Dermis blood vessel endothelial cell (primary cell): Measurements from ENCODE around the gene BEGAIN. TPM values are rescaled to one million over a fixed set of nuclear protein-coding genes. Genes with fewer than 3 reads are reported as not detected.
"Not testable (repeated sequence)": the region's sequence is repeated elsewhere in the genome, so short reads cannot be mapped to it uniquely, and the experiment has no call there.

Experiments used
- DNase-seq: peaks from one replicate; pipeline ENCODE4 v3.0.0; 2010
- total RNA-seq: library from RNA; depleted of rRNA; stranded (reverse); fragments of >200 nt; gene quantifications from 2 replicates; pipeline ENCODE4 v1.2.3, GENCODE V29; 2014

BEGAIN gene
- total RNA-seq, 1 donor from 2014 or later: 0.17 TPM

DNA sequence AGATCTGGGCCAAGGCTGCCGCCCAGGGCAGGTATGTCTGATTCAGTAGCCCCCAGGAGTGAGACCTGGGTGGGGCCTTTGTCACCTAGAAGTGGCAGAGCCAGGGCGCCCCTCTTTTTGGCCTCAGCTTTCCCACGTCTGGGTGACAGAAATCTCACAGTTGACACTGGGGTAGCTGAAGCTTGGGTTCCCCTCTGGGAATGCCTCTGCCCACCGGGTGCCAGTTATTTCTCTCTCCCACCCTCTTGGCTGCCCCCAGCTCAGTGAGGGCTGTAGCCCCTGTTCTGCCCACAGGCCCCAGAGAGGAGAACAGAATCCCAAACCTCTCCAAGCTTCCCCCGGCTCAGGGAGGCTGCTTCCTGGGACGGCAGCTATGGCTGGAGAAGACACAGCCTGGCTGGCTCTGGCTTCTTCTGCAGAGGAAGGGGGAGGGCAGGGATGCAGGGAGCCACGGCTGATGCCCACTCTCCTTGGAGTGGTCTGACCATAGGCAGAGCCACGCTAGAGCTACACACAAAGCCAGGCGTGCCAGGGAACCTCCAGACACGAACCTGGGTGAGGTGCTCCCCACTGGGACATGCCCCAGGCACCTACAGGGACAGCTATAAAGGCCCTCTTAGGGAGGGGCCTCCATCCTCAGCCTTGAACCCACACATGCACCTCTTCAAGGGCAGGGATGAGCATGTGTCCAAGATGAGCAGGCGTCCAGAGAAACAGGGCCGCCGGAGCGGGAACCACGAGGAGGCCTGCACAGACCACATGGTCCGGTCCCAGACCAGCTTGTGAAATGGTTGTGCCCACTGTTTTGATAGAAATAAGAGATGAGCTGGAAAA lies 51.7 kb downstream of the BEGAIN start:
- DNase-seq: no peak

DNA sequence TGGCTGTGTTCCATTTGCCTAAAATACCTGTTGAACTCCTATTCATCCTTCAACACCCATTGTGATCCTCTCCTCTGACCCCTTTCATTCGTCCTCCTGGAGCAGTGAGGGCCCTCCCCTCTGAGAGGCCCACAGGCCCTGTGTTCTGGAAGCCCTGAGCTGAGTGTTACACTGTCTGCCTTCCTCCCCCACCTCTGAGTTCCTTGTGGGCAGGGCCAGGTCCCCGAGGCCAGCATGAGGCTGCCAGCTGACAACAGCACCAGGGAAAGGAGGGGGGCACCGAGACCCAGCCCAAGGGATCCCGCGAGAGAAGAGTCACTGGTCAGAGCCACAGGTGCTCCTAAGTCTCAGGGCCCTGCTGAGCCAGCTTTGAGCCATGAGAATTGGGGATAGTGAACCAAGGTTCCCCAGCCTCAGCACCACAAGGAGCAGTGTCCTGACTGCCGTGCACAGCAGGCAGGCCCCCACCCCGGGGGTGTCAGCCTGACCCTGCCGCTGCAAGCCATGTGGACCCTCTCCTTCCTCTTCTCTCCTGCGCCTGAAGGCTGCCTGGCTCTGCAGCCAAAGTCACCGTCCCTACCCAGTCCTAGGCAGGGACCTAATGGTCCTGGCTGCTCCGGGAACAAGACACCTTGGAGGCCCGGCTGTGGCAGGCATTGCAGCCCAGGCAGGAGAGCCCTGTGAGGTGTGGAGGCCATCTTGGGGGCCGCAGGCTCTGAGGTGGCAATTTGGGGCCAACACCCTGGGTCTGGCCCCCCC lies 52.5 kb downstream of the BEGAIN start:
- no peak for DNase-seq

GRCh38 chr14:100533656-100534485 lies 53.3 kb downstream of the BEGAIN start:
- no peak for DNase-seq

DNA sequence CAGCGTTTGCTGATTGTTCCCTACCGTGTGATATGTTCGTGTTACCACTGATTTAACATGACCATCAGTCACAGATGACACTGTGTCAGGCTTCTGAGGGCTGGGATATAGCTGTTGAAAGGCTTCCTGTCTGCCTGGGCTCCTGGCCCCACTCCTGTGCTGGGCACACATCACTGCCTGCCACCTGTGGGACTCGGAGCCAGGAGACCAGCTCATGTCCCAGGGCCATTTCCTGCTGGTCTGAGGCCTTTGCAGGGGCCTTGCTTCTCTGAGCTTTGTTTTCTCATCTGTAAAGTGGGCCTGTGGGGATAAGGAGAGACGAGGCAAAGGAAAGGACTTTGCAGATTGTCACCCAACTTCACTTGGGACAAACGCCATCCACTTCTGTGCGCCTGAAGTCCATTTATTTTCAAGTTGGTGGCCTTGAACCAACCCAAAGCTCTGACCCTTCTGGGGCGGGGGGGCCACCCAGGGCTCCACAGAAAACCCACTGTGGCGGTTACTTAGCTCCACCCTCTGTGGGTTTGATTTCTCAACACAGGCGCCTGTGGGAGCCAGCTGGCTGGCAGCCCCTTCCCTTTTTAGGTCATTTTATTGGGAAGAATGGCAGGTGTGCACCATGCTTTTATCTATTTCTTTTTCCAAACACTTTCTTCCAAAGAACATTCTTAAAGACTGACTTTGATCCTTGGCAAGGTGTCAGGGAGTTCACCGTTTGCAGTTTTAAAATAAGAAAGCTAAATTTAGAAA lies 54.1 kb downstream of the BEGAIN start:
- DNase-seq: no peak

DNA sequence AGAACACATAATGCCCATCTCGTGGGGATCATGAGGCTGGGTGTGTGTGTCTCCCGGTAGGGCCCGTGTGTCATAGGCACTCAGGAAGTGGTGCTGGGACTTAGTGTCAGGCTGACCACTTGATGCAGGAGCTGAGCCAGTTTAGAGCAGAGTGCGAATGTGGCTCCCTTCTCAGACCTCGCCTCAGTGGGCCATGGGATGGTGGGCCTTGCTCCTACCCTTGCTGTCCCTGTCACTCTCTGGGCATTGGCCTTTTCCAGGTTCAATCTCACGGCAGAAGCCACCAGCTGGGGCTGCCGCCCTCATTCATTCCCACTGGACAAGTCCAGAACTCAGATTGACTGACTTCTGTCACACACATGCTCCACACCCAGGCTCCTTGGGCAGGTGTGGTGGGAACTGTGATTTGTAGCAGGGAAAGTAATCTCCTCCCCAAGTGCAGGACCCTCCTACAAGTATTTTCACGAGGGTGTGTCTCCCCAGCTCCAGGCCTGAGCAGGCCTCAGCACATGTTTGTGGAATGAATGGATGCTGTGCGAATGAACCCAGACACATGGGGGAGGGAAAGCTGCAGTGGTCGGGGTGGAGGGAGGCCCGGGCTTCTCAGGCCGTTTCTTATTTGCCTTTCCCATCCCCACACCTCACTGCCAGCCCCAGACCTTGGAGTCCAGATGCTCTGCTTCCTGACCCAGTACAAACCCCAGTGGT lies 54.9 kb downstream of the BEGAIN start:
- no peak for DNase-seq

- no peak for DNase-seq
Observed at GRCh38 chr14:100531152-100532121, 55.8 kb downstream of the BEGAIN start.

DNA sequence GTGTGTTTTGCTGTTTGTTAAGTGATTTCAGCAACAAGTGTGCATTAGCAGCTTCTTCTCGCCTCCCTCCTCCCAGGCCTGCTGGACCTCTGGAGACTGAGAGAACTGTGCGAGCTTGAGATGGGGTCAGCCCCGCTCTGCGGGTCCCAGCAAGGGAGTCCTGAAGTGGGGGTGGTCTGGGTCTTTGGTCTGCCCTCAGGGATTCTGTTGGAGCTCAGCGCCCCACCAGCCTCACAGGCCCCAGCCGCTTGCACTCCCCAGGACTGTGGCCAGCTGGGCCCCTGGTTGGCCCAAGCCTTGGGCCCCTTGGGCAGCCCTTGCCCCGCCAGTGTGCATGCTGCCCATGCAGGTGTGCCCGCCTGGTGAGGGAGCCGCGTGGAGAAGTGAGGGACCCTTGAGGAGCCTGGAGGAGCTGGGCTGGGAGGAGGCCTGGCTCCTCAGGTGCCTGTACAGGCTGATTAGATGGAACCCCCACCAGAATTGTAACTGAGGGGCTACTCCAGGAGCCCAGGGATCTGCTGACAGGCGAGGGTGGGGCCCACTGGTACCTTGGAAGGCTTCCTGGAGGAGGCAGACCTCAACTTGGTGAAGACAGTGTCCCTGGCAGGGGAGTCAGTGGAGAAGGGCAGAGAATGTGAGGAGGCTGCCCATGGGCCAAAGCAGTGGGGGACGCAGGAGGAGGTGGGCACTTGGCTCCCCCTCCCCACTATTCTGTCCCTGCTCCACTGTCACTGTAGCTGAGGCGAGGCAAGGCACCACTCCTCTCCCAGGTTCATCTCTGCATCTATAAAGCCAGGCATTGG lies 56.7 kb downstream of the BEGAIN start:
- DNase-seq: no peak

- DNase-seq: no peak
Observed at GRCh38 chr14:100529561-100530031, 57.6 kb downstream of the BEGAIN start.

DNA sequence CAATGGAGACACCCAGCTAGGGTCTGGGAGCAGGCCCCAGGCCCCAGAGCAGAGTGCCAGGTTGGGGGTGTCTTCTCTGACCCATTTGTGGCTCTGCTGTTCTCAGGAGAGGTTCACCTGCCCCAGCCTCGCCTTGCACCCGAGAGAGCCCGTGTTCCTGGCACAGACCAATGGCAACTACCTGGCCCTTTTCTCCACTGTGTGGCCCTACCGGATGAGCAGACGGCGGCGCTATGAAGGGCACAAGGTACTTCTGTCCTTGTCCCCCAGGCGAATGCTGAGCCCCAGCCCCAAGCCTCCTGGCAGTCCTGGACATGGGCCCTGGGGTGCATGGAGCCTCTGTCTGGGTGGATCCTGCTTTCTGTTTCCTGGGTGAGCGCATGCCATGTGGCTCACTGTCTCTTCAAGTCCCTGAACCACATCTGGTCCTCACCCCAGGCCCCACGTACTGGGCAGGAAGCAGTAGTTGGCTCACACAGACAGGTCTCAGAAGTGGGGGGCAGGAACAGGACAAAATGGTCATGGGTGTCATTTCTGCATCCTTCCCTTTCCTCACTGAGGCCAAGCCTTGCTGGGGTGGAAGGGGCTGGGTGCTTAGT lies 58.2 kb downstream of the BEGAIN start:
- DNase-seq: no peak

DNA sequence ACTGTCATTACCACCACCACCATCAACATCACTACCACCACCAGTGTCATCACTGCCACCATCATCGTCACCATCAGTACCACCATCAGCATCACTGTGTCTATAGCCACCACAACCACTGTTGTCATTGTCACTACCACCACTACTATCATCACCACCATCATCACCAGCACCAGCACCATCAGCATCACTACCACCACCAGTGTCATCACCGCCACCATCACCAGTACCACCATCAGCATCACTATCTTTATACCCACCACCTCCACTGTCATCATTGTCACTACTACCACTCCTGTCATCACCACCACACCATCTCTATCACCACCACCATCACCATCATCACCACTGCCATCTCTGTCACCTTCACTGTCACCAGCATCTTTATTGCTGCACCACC lies 60.6 kb downstream of the BEGAIN start:
- DNase-seq: no peak

DNA sequence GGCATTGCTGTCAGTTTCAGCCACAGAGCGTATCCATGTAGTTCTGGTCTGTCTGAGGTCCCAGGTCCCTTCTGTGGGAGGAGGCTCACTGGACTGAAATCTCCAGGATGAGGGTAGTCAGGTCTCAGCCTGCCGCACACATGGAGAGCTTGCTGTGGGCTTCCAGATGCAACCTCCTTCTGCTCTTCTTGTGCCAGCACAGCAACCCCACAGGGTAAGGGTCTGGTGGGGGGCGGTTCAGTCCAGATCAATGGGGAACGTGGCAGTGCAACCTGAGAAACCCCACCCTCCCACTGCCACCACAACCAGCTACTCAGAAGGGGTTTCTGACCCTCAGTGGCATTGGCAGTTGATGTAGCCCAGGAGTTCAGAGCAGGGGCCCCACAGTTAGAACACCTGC lies 61.2 kb downstream of the BEGAIN start:
- DNase-seq: no peak

- no peak for DNase-seq
Observed at GRCh38 chr14:100525615-100526014, 61.6 kb downstream of the BEGAIN start.

DNA sequence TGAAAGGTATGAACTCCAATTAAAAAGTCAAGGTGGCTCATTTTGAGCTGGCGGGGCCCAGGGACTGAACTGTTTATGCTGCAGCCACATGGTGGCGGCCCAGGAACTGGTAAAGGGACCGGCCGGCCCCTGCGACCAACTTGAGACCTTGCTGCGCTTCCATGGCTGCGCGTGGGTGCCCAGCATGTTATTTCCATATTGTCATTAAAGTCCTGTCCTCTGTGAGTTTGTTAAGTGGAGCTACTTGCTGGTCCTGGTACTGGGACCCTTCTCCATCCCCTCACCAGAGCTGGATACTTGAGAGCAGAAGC lies 62.3 kb downstream of the BEGAIN start:
- no peak for DNase-seq

- DNase-seq: no peak
Observed at GRCh38 chr14:100524233-100524932, 62.8 kb downstream of the BEGAIN start.

DNA sequence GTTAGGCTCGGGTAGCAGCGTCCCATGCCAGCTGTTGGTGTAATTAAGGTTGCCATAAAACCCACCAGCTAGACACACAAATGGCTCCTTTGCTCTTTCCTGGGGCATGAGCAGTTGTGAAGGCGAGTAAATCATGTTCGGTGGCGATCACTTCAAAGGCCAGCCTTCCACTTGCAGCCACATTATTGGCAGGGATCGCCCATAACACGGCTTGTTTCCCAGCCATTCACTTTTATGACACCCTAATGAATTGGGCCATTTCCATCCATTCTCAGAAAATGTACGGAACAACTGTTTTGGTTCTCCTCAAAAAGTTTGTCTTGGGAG lies 63.4 kb downstream of the BEGAIN start:
- no peak for DNase-seq

DNA sequence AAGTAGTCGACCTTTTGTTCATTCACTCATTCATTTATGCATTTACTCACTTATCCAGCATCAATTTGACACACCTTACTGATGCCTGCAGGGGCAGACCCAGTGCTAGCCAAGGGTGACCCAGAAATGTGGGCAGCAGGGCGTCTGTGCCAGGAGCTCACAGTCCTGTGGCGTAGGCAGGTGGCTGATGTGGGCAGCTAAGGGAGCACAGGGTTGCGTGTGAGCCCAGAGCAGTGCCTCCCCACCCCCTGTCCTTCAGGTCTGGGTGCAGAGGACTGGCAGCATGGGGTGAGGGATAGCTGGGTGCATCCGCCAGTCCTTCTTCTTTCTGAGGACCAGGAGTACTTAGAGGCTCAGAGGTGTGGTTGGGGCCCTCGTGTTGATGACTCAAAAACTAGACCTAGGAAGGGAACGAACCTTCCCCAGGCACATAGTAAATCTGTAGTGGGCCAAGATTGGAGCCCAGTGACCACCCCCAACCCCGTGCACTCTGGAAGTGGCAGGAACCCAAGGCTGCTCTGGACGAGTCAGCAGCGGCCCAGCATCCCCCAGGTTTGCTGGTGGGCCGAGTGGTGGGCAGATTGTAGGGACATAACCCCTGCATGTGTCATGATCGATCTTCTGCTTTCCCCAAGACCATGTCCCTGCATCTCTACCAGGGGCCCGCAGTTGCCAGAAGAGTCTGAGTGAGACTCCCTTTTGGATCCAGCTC lies 63.9 kb downstream of the BEGAIN start:
- no peak for DNase-seq

- no peak for DNase-seq
Observed at GRCh38 chr14:100522616-100523099, 64.6 kb downstream of the BEGAIN start.

DNA sequence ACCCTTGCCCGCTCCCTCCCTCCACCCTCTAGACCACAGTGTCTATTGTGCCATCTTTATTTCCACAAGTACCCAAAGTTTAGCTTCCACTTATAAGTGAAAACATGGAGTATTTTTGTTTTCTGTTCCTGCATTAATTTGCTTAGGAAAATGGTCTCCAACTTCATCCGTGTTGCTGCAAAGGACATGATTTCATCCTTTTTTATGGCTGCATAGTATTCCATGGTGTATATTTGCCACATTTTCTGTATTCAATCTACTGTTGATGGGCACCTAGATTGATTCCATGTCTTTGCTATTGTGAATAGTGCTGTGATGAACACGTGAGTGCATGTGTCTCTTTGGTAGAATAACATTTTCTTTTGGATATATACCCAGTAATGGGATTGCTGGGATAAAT lies 81.2 kb downstream of the BEGAIN start:
- DNase-seq: not testable (repeated sequence)
